Left kidney (tissue), 2 donors: ENCODE measurements around the gene MS4A10. TPM values are rescaled to one million over a fixed set of nuclear protein-coding genes. Genes with fewer than 3 reads are reported as not detected.

ENCODE experiments used
- DNase-seq: peaks from one replicate; pipeline ENCODE4 v3.0.0-alpha.2; 2013
- polyA plus RNA-seq: library from polyadenylated mRNA; unstranded; fragments of 120-200 nt; gene quantifications from one replicate; pipeline ENCODE4 v1.2.1, GENCODE V29; 2013; ENCODE audit not compliant: insufficient read length

Gene MS4A10
- polyA plus RNA-seq, 1 donor: 0.38 TPM

- no peak for DNase-seq
Observed at GRCh38 chr11:60849641-60850520, 64.7 kb downstream of the MS4A10 start.

Other genes starting within 250 kb of the MS4A10 start
- gene MS4A8, start 85.7 kb upstream of the MS4A10 start, polyA plus RNA-seq: 0.18 TPM
- not detected for gene MS4A18, start 60.6 kb upstream of the MS4A10 start, polyA plus RNA-seq
- not detected for gene MS4A15, start 28.5 kb upstream of the MS4A10 start, polyA plus RNA-seq
- 15.6 TPM for gene CCDC86, start 56.8 kb downstream of the MS4A10 start, polyA plus RNA-seq
- 0.17 TPM for gene PTGDR2, start 70.6 kb downstream of the MS4A10 start, polyA plus RNA-seq
- 0.30 TPM for gene ZP1, start 82.2 kb downstream of the MS4A10 start, polyA plus RNA-seq
- gene PRPF19, start 121.3 kb downstream of the MS4A10 start, polyA plus RNA-seq: 127 TPM
- 76.0 TPM for gene TMEM109, start 128.8 kb downstream of the MS4A10 start, polyA plus RNA-seq
- 58.7 TPM for gene TMEM132A, start 139.1 kb downstream of the MS4A10 start, polyA plus RNA-seq
- 15.7 TPM for gene SLC15A3, start 166.8 kb downstream of the MS4A10 start, polyA plus RNA-seq
- gene CD6, start 186.3 kb downstream of the MS4A10 start, polyA plus RNA-seq: 1.5 TPM